NCI-H510A (cell line): Measurements from ENCODE around the gene TNNI2.
"Not testable (repeated sequence)": the region's sequence is repeated elsewhere in the genome, so short reads cannot be mapped to it uniquely, and the experiment has no call there.

Experiments
- DNase-seq: peaks from one replicate; lab custom pipeline; 2025; lab: John Stamatoyannopoulos, UW

TNNI2 gene

GRCh38 chr11:1875093-1875850 lies 36.5 kb downstream of the TNNI2 start:
- no peak for DNase-seq

GRCh38 chr11:1875851-1876301 lies 37.1 kb downstream of the TNNI2 start:
- not testable (repeated sequence) for DNase-seq

- no peak for DNase-seq
Observed at GRCh38 chr11:1876361-1877063, 37.7 kb downstream of the TNNI2 start.

- no peak for DNase-seq
Observed at GRCh38 chr11:1877211-1878136, 38.7 kb downstream of the TNNI2 start.

- DNase-seq, result no peak
Observed at GRCh38 chr11:1878137-1879031, 39.6 kb downstream of the TNNI2 start.

GRCh38 chr11:1879342-1879940 lies 40.7 kb downstream of the TNNI2 start:
- DNase-seq, result no peak

GRCh38 chr11:1879941-1880720 lies 41.4 kb downstream of the TNNI2 start:
- DNase-seq, result no peak

- DNase-seq, result no peak
Observed at GRCh38 chr11:1880746-1881441, 42.1 kb downstream of the TNNI2 start.

GRCh38 chr11:1881442-1882264 lies 42.9 kb downstream of the TNNI2 start:
- DNase-seq, result no peak

- DNase-seq, result no peak
Observed at GRCh38 chr11:1882265-1883238, 43.8 kb downstream of the TNNI2 start.

GRCh38 chr11:1883346-1884302 lies 44.8 kb downstream of the TNNI2 start:
- no peak for DNase-seq

- DNase-seq, result no peak
Observed at GRCh38 chr11:1884303-1884700, 45.5 kb downstream of the TNNI2 start.

GRCh38 chr11:1886551-1886950 lies 47.8 kb downstream of the TNNI2 start:
- not testable (repeated sequence) for DNase-seq

- DNase-seq, result no peak
Observed at GRCh38 chr11:1887451-1888346, 48.9 kb downstream of the TNNI2 start.

- no peak for DNase-seq
Observed at GRCh38 chr11:1888347-1888753, 49.6 kb downstream of the TNNI2 start.
